ENCODE measurements around the gene ACSL1.

- TF ChIP-seq CTCF (IDR thresholded peaks at IDR 0.05; ENCODE audit: low read depth, low read length): no peak
- no peak for TF ChIP-seq EZH2phosphoT487 (IDR thresholded peaks at IDR 0.05; ENCODE audit: low read depth)
Measured at GRCh38 chr4:184721254-184721653, 104.5 kb downstream of the ACSL1 start.

Data from OCI-LY3 (cell line).